GM21576 (cell line): Measurements from ENCODE around the gene CAPRIN1.
A peak's percentile ranks its signal among the peaks of the same experiment; 100 is the strongest.
"Not testable (repeated sequence)": the region's sequence is repeated elsewhere in the genome, so short reads cannot be mapped to it uniquely, and the experiment has no call there.

Experiments used
- ATAC-seq: cut with Tn5 transposase; IDR thresholded peaks from one replicate; pipeline ENCODE4 v1.9.1; 2021; ENCODE audit warnings: mild to moderate bottlenecking, moderate library complexity; ENCODE audit not compliant: unreplicated experiment

Gene CAPRIN1

DNA sequence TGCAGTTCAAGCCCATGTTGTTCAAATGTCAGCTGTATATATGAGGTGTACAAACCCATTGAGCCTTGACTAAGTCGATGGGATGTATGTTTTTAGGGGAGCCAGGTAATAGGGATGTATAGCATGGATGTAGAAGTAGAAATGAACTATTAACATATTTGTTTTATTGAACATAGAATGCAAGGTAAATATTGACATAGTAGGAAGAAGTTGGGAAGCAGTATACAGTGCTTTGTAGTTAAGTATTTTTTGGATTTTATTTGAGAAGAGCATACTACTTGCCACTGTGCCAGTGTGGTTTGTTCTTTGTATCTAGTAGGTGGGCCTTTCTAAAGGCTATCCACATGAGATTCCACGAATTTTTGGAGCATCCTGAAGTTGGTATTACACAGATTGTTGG is 33.1 kb downstream of the CAPRIN1 start:
- no peak for ATAC-seq

DNA sequence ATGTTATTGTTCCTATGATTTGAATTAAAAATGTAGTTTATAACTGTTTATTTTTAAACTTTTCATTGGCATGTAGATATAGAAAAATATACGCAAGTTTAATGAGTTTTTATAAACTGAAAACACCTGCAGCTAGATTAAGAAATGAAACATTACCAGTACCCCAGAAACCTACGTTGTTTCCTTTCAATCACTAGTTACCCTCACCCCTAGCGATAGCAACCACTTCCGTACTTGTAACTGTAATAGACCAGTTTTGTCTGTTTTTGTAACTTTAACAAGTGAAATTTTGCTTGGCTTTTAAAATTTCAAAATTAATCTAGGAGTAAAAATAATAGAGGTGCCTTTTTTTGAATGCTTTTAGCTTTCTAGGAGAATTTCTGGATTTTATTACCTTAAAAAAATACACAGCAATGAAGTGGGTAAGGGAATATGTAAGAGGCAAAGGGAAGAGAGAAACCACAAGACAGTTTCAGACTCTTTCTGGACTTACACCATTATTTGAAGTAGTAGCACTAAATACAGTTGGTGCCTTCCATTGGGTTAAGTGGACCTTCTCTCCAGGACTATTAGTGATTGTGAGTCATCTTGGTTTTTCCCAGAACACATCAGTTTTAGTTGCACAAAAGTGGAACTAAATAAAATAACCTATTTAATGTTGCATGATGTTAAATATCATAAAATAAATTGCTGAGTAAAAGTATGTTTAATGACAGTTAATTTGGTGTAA is 35.2 kb downstream of the CAPRIN1 start:
- peak; percentile 60 for ATAC-seq

DNA sequence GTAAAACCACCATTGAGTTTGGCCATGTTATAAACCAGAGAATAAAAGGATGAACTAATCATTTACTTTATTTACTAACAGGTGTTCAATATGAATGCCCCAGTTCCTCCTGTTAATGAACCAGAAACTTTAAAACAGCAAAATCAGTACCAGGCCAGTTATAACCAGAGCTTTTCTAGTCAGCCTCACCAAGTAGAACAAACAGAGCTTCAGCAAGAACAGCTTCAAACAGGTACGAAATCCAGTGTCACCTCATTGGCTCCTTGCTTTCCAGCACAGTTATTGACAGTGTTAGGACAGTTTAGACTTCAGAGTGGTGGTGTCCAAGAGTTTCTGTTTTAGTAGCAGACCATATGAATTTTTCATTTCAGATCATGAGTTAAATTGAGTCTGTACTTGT is 40.3 kb downstream of the CAPRIN1 start:
- no peak for ATAC-seq

DNA sequence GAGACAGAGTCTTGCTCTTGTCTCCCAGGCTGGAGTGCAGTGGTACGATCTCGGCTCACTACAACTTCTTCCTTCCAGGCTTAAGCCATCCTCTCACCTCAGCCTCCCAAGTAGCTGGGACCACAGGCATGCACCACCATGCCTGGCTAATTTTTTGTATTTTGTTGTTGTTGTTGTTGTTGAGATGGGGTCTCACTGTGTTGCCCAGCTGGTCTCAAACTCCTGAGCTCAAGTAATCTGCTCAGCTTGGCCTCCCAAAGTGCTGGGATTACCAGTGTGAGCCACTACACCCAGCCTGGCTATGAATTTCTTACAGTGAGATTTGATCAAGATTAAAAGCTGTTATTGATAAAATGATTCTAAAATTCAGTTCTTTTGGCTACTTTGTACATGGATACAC is 43.4 kb downstream of the CAPRIN1 start:
- not testable (repeated sequence) for ATAC-seq

DNA sequence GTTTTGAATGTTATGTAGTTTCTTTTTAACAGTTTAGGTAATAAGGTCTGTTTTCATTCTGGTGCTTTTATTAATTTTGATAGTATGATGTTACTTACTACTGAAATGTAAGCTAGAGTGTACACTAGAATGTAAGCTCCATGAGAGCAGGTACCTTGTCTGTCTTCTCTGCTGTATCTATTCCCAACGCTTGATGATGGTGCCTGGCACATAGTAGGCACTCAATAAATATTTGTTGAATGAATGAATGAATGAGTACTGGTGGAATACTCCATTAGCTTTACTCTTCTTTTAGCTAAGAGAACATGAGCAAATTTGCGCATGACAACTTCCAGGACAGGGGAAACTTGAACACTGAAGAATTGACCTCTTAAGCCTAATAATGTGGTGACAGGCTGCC is 47.3 kb downstream of the CAPRIN1 start:
- no peak for ATAC-seq

DNA sequence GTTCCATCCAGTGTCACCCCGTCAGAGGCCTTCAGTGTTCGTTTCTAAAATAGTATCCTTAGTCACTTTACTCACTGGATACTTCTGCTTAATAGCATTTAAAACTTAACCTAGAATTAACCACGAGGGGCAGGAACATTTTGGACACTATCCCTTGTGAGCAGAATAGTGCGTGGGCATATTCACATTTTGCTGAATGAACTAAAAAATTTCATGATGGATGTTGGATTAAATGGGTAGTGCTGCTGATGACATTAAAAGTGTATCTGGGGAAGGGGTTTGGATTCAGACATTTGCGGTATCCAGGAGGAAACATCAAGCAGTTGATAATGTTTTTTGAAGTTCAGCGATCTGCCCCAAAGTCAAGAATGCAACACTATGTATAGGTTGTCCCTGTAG is 53.1 kb downstream of the CAPRIN1 start:
- ATAC-seq: no peak

DNA sequence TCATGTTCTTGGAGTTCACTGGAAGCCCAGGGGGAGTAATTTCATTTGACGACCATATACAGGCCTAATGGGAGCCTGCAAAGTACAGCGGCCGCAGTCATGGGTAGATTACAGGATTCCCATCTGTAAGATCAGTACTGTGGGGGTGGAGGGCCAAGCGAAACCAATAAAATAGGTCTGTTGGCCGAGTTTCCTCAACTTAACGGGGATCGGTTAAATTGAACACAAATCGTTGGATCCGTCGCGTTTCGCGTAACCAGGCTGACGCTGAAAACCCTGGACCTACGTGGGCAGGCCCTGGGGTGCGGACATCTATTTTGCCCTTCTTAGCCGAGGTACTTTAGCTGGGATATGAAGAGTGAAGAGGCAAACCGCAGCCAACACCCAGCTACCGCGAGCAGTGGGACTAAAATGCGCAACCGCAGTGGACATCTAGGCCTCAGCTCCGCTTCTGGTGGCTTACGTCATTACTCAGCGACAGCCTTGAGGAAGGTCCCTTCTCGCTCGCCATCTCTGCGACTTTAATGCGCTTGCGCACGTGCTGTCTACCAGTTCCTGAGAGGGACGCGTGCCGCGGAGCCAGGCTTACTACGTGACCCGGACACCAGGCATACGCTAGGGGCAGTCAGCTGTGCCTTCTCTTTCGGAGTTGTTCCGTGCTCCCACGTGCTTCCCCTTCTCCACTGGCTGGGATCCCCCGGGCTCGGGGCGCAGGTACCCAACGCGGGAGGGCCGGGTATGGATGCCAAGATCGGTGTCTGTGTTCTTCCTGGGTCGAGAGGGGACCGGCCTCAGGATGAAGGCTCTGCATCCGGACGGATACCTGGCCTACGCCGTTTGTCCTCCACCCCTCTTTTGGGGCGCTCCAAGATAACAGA is 53.8 kb downstream of the CAPRIN1 start, which contains the start of gene NAT10:
NAT10 (plus strand) TSS at position 551 of the 878 bp plus-strand sequence. CDS start 2,597 bp downstream, outside the sequence.
- peak; percentile 89 for ATAC-seq

DNA sequence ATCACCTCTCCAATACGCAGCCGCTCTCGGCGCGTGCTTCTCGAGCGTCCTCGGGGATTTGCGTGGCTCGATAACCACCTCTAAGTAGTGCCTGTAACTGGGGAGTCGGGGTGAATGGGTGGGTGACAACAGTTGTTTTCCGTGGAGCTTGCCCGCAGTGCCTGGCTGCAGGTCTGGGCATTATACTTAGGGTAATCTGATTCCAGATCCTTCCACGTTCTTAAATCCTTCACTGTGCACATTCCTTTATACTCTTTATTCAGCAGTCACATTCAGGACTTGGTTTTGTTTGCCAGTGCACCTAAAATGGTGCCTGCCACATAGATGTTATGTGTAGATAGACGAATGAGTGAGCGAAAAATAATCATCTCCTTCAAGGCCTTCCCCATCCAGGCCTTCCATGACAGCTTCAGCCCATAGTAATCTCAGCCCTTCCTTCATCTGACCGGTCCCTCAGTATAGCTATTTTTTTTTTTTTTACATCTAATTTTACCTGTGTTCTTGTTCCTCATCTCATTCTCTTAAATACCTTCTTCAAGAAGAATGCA is 54.5 kb downstream of the CAPRIN1 start:
- no peak for ATAC-seq

DNA sequence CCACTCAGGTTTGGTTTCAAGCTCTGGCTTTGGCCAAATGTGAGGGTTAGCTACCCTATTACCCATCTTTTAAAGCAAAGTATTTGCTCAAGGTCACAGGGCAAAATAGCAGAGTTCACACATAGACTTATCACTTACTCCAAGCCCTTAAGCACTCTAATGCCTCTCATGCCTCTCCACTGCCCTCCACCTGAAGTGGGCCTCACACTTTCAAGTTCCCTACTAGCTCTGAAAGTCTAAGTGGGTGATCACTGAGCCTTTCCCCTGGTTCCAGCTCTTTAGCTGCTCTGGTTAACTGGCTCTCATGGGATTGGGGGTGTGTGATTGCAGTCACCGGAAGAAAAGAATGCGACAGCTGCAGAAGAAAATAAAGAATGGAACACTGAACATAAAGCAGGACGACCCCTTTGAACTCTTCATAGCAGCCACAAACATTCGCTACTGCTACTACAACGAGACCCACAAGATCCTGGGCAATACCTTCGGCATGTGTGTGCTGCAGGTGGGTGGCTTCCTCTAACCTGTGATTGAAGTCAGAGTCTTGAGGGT is 60.3 kb downstream of the CAPRIN1 start:
- no peak for ATAC-seq

DNA sequence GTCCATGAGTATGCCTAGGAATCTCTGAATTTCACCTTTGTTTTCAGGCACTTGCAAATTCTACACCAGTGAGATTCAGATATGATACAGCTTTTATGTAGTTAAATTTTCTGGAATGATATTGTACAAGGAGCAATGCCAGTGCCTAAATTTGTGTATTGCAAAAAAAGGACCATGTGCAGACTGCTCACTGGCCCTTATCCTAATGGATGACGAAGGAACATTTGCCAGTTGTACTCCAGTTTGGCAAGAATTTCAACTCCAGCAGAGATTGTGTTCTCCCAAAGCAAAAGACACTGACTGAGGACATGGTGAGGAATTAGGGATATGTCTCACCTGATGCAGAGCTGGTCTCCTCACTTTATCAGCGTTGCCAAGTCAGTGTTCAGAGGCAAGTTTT is 62.5 kb downstream of the CAPRIN1 start:
- ATAC-seq: no peak

DNA sequence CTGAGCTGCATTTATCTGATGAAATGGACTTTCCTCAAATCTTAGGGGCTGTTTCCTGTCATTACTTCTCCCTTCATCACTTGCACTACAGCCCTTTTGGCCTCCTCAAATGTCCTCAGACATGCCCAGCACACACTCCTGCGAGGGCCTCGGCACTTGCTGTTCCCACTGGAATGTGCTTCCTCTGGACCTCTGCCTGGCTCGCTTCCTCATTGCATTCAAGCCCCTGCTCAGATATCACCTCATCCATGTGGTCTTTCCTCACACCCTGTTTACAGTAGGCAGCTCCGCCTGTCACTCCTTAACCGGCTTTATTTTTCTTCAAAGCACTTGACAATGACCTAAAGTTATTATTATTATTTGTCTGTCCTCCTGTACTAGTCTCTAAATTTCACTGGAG is 62.9 kb downstream of the CAPRIN1 start:
- ATAC-seq: no peak

DNA sequence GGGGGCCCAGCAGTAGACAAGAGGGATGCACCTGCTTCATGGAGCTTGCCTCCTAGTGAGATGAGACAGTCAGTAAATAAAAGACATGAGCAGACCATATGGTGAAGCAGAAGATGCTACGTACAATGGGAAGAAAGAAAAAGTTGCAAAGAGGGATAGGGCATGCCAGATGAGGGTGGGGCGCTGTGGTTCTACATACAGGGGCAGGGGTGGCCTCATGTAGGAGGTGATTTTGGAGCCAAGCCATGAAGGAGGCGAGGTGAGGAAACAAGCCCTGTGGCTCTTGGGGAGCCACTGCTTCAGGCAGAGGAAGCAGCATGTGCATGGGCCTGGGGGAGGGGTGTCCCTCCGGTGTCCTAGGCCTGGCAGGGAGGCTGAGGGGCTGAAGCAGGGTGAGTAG is 69.1 kb downstream of the CAPRIN1 start:
- ATAC-seq: no peak

DNA sequence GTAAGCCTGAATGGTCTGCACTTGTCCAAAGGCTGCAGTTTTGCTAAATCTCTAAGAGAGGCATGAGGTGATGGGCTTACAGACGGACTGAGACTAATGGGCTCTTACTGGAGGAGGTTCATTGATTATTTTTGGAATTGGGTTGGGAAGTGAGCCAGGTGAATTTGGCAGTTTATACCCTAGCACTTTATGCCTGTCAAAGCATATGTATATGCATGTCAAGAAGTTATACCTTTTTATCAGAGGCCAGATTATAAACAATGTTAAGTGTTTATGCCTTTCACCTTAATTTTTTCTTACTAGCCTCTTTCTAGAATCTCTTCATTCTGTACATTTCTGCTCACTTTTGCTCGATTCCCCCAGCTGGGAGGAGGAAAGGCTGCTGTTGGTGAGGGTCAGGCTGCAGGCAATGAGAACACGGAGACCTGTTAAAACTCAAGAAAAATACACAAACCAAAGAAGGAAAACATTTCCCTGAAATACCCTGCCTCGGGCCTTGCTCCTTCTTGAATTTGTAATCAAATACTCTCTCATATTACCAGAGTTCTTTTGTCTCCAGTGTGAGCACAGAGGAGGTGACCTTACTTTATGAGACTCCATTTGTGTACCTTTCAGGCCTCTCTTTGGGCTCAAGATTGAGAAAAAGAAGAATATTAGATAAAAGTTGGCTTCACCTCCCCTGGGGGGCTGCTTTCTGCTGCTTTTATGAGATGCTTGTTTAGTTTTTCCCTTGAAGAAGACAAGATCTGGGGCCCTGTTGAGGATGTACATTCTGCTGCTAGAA is 73.5 kb downstream of the CAPRIN1 start:
- ATAC-seq: no peak

DNA sequence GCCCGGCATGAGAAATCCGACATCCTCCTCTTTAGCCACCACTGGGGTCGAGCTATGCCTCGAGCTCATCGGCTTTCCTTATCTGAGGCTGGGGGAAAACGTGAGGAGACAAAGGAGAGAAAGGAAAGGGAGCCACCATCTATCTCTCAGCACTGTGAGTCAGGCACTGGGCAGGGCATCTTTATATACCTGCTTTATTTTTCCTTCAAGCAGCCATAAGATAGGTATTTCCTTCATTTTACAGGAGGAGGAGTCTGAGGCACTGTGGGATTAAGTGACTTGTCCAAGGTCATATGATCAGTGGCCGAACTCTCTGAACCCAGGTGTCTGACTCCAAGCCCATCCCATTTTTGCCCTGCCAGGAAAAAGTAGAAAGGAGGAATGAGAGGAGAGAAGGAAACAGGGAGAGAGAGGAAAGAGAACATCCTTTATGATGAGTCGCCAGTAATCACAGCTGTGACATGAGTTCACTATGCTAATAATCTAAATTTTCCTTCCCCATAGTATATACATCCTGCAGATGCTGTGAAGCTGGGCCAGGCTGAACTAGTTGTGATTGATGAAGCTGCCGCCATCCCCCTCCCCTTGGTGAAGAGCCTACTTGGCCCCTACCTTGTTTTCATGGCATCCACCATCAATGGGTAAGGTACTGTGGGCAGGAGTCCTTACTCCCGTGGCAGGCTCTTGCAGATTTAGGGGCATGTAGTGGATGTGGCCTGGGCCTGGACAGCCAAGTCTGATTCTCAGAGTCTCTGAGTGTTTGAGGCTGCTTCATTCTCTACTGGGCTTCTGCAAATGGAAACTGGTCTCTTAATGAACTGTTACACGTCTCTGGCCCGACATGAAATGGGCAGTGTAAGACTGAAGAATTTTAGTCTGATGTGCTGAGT is 75.7 kb downstream of the CAPRIN1 start:
- ATAC-seq: no peak

DNA sequence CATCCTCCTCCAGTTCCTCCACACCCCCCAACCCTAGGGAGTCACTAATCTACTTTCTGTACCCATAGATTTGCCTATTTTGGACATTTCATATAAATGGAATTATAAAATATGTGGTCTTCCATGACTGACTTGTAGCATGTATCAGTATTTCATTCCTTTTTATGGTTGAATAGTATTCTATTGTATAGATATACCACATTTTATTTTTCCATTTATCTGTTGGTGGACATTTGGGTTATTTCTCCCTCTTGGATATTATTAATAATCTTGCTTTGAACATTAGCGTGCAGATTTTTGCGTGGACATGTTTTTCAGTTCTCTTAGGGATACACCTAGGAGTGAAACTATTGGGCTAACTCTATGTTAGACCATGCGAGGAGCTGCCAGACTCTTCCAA is 77.3 kb downstream of the CAPRIN1 start:
- ATAC-seq: no peak

DNA sequence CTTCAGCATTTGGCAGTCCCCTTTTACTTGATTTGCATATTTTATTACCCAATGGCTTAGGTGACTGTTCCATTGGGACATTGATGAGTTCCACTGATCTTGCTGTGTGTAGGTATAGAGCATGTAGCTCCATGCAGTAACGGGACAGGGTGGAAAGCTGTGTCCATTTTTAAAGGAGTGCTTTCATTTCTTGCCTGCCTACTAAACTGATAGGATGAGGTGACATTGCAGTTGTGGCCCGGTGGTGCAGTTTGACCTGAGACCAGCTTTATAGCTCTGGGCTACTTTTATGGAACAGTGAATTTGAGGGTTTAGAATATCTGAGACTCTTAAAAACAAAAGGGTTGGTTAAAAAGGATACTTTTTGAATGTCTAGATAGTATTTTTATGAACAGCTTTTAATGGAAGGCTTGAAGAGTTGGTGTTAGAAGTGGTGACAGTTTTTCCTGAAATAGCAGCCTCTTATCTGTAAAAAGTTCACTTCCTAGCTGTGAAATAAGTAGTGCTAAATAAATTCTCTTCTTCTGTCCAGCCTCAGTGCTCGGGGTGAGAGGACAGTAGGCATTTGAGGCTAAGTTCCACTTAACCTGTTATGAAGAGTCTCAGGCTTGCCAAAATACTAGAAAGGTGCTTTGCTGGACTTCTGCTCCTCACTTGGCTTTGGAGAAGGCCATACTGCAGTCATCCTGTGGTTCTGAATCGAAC is 80.9 kb downstream of the CAPRIN1 start:
- no peak for ATAC-seq

DNA sequence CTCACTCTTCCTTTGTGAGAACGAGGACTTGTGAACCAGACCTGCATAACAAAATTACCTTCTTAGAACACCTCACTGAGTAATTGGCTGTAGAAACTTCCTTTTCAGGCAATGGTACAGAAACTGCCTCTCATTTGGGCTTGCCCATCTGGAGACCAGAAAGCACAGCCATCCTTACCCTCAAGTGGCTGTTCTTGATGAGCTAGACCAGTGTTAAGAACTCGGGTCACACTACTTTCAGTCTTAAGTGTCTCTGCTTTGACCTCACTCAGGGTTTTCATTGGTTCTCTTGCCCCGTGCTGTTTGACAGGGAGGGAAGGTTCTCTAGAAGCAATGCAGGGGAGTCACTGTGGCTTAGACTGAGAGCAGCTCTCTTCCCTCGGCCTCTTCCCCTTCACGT is 83.2 kb downstream of the CAPRIN1 start:
- ATAC-seq: peak; percentile 68

DNA sequence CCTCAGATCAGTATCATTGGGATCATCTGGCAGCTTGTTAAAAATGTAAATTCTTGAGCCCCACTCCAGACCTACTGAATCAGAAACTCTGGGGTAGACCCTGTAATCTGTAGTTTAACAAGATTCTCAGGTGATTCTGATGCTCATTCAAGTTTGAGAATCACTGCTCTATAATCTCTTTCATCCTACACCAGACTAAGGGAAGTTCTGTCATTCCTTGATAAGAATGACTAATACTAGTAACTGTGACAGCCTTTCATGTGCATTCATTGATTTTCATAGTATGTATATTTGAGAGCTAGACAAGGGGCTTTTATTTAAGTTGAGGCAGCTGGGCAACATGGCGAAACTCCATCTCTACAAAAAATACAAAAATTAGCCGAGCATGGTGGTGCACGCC is 83.9 kb downstream of the CAPRIN1 start:
- ATAC-seq: no peak

DNA sequence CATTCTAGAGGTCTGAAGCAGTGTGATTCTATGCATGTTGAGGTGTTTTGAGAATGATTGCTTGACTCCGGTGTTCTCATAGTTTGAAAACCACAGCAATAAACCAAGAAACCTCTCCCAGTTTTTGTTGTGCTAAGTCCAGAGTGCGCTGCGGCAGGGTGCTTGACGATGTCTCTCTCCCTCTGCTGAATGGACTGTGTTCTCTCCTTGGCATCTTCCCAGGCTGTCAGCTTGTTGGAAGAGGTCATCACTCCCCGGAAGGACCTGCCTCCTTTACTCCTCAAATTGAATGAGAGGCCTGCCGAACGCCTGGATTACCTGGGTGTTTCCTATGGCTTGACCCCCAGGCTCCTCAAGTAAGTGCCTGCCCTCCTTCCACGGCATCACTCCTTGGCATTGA is 84.9 kb downstream of the CAPRIN1 start:
- ATAC-seq: no peak
